Activated naive CD4-positive, alpha-beta T cell treated with anti-CD3 and anti-CD28 coated beads for 36 hours (primary cell): ENCODE results near the gene UST. TPM values are rescaled to one million over a fixed set of nuclear protein-coding genes. Genes with fewer than 3 reads are reported as not detected.
"Not testable (repeated sequence)": the region's sequence is repeated elsewhere in the genome, so short reads cannot be mapped to it uniquely, and the experiment has no call there.

Experiments
- CTCF ChIA-PET: fragments of 350-600 bp; sonication (Branson Sonifier 250); formaldehyde crosslinking; loops from one replicate; lab custom pipeline; 2021; ENCODE audit warnings: antibody characterized with exemption; lab: Charles Lee
- DNase-seq: peaks from one replicate; pipeline ENCODE4 v3.0.0-alpha.2; 2020
- H3K27ac Mint-ChIP-seq: one replicate; pipeline ENCODE4 v1.8.0; 2021; ENCODE audit warnings: mild to moderate bottlenecking, mixed read lengths
- H3K27me3 Mint-ChIP-seq: one replicate; pipeline ENCODE4 v1.8.0; 2021; ENCODE audit warnings: low read depth, mixed read lengths
- H3K36me3 Mint-ChIP-seq: one replicate; pipeline ENCODE4 v1.8.0; 2021; ENCODE audit warnings: low read depth, mixed read lengths
- H3K4me1 Mint-ChIP-seq: one replicate; pipeline ENCODE4 v1.8.0; 2021; ENCODE audit warnings: low read depth, mixed read lengths
- H3K4me3 Mint-ChIP-seq: one replicate; pipeline ENCODE4 v1.8.0; 2021; ENCODE audit warnings: mild to moderate bottlenecking, moderate library complexity, mixed read lengths
- H3K9me3 Mint-ChIP-seq: one replicate; pipeline ENCODE4 v1.8.0; 2021; ENCODE audit warnings: mixed read lengths
- intact Hi-C: fragments of 100-400 bp; cut with micrococcal nuclease; formaldehyde crosslinking; loops from one replicate; pipeline ENCODE4 v1.15.1; 2023
- total RNA-seq, 2 experiments: library from RNA; stranded (reverse); gene quantifications; one replicate each; pipeline ENCODE4 v1.2.3, GENCODE V29; 2021

The UST gene
- total RNA-seq, 2 experiments from 2014 or later, result 0.20 to 0.74 TPM

DNA sequence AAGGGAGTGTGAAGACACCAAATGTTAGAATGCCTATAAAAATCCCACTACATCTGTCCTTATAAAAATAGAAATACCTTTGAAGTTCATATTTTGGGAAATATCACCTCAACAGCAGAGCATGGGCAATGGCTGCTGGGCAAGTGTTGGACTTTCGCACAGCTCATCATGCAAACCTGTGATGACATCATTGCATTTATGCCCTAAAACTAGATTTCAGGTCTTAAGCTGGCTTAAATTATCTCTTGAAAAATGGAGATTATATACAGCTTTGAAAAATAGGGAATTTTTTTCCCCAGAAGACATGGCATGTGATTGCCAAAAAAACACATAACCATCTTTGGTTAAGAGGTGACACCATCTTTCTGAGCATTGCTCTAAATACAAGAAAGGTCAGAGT, 197.8 kb downstream of the UST start:
- no peak overlapping the region for H3K27ac Mint-ChIP-seq
- CTCF ChIA-PET, result interaction anchor here (1.4 kb wide), 1 partner anchor 384 kb away, joined by 4 read pairs; no protein-coding TSS in a partner anchor
- H3K9me3 Mint-ChIP-seq, result no peaks in the 10 kb centered on the region
- no peaks in the 10 kb centered on the region for H3K36me3 Mint-ChIP-seq
- intact Hi-C loops, result no loop called here
- H3K27me3 Mint-ChIP-seq, result no peaks in the 10 kb centered on the region
- no peak overlapping the region for H3K4me3 Mint-ChIP-seq
- no peaks in the 10 kb centered on the region for H3K4me1 Mint-ChIP-seq
- DNase-seq, result no peak

DNA sequence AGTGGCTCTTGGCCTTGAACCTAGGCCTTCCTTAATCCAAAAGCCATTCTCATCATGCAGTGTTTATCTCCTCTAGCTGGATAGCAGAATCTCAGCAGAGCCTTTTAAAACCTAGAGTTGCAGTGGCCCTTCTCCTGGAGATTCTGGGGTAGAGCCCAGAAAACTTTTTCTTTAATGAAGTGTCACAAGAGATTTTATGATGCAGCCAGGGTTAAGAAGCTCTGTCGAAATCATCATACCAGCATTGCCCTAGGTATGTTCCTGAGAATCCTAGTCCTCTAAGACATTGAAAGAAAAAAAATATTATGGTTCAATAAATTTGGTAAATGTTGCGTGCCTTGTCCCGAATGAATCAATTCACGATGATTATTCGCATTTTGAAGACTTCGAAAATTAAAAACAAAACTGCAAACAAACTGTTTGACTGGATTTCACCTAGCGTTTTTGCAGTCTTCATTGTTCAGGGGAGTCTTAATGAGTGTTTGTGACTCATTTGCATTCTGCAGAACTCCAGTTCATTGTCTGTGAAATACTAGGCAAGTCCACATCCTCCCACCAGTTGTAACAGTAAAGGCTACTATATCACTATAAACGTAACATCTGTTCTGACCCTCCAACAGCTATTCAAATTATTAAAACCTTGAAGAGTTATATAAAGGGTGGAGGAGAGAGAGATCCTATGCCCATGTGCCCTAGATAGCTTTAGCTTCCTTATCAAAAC, 198.6 kb downstream of the UST start:
- H3K4me1 Mint-ChIP-seq, result no peaks in the 10 kb centered on the region
- no peak overlapping the region for H3K27ac Mint-ChIP-seq
- DNase-seq, result no peak
- H3K4me3 Mint-ChIP-seq, result no peak overlapping the region
- H3K27me3 Mint-ChIP-seq, result no peaks in the 10 kb centered on the region
- H3K9me3 Mint-ChIP-seq, result no peaks in the 10 kb centered on the region
- intact Hi-C loops, result no loop called here
- CTCF ChIA-PET, result interaction anchor here (0.6 to 1.4 kb wide), 4 partner anchors 18 to 385 kb away, joined by 3 to 4 read pairs (median 3); no protein-coding TSS in a partner anchor
- H3K36me3 Mint-ChIP-seq, result no peaks in the 10 kb centered on the region

DNA sequence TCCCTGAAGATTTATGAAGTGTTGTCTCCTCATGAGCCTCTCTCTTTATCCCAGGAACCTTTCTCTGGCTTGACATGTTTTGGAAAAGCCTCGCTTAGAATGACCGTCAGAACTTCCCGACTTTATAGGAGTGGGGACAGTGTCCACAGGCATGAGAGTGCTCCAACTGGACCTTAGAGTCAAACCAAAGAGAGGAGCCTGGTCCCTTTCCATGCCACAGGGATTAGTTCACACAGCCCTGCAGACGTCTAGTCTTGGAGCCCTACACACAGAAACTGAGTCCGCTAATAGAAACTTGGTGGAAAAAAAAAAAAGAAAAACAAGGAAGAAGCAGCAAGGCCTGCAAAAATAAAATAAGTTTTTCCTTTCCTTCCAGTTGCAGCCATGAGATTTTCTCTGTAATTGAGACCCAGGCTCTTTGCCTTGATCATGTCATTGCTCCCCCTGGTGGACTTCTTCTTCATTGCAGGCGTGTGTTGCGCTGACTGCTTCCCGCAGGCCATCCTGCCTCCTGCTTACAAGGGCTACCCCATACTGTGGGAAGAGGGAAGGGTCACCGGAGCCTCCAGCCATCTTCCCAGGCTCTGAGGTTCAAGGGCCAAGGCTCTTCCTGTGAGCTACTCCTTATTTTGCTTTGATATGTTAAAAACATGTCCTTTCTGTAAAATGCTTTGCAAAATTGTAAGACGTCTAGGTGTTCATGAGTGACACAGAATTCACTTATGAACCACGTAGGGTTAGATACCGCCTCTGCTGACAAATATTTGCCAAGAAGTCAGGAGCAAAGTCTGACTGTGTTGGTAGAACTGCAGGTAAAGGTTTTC, 201.0 kb downstream of the UST start:
- intact Hi-C loops, result loop anchor here (1.0 to 2.0 kb wide), 4 partner anchors 202 to 485 kb away; no protein-coding TSS in a partner anchor
- no peaks in the 10 kb centered on the region for H3K36me3 Mint-ChIP-seq
- no peaks in the 10 kb centered on the region for H3K9me3 Mint-ChIP-seq
- CTCF ChIA-PET, result interaction anchor here (0.6 to 2.5 kb wide), 7 partner anchors 9 to 1703 kb away, joined by 3 to 10 read pairs (median 3); no protein-coding TSS in a partner anchor
- H3K27me3 Mint-ChIP-seq, result peaks cover 2% of the 10 kb centered on the region
- no peak overlapping the region for H3K27ac Mint-ChIP-seq
- no peaks in the 10 kb centered on the region for H3K4me1 Mint-ChIP-seq
- H3K4me3 Mint-ChIP-seq, result no peak overlapping the region
- peak; percentile 89 for DNase-seq

DNA sequence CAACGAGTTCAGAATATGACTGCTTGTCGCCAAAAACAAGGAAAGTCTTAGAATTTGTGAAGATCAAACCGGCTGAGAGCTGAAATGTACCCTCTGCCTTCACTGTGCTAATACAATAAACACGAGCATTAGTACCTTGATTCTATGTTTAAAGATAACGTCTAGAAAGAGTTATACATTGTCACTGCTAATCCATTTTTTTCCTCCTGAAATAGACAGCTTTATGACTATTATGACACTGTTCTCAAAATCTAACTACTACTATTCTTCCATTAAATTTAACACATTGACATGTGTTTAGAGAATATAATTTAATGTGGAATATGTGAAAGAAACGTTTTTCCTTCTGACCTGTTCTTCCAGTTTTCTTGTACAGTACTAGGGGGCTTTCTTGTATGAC, 204.8 kb downstream of the UST start:
- Mint-ChIP-seq H3K4me3 (no peak overlapping the region), H3K27me3 (peaks cover 2% of the 10 kb centered on the region), H3K9me3 (no peaks in the 10 kb centered on the region), H3K27ac (no peak overlapping the region), H3K36me3 (no peaks in the 10 kb centered on the region), H3K4me1 (no peaks in the 10 kb centered on the region)
- CTCF ChIA-PET, result no interaction called here
- intact Hi-C loops, result no loop called here
- DNase-seq, result no peak

DNA sequence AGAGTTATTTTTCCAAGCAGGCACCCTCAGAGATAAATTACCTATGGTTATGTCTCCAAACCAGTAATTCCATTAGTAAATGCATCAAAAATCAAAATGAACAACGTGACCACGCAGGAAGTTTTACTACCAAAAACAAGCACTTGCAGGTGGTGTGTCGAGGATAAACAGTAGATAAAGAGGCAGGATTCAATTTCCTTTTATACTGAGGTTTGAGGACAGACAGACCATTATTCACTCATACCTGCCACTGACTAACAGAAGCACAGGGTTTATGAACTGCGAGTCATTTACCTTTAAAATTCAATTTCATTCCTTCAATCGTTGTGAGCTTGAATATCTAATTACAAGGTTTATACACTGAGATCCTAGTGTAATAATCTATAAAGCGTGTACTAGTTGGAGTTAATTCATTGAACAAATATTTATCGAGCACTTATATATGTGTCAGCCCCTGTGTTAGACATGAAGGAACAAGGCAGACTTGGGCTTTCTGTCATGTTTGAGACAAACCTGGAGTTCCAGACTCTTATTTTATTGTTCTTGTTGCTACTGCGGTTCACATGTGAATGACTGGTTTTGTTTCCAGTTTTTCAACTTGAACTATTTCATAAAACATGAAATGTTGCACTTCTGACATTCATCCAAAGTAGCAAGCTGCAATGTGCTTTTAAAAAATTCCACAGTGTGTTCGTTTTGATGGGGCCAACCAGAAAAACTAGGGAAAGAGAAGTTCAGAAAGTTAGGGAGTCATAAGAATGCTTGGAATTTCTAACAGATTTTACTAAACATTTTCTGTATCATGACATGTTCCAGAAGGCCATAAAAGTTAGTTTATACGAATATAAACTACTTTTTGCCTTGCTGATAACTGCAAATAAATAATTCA, 205.6 kb downstream of the UST start:
- Mint-ChIP-seq H3K9me3 (no peaks in the 10 kb centered on the region), H3K27me3 (peaks cover 2% of the 10 kb centered on the region), H3K4me3 (no peak overlapping the region), H3K27ac (no peak overlapping the region), H3K36me3 (no peaks in the 10 kb centered on the region), H3K4me1 (no peaks in the 10 kb centered on the region)
- no peak for DNase-seq
- intact Hi-C loops, result no loop called here
- CTCF ChIA-PET, result no interaction called here

DNA sequence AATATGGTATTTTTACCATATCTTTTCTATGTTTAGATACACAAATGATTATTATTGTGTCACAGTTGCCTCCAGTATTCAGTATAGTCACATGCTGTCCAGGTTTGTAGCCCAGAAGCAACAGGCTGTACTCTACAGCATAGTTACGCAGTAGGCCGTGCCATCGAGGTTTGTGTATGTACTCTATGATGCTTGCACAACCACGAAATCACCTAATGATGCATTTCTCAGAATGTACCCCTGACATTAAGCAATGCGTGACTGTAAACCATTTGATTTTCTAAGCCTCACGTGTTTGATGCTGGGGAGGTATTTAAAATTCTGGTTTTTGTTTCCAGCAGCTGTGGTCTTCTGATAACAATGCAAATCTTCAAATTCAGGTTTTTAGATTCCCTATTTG, 207.6 kb downstream of the UST start:
- Mint-ChIP-seq H3K27me3 (peaks cover 2% of the 10 kb centered on the region), H3K27ac (no peak overlapping the region), H3K4me1 (no peaks in the 10 kb centered on the region), H3K36me3 (no peaks in the 10 kb centered on the region), H3K9me3 (no peaks in the 10 kb centered on the region), H3K4me3 (no peak overlapping the region)
- intact Hi-C loops, result no loop called here
- CTCF ChIA-PET, result interaction anchor here (0.7 kb wide), 1 partner anchor 13 kb away, joined by 3 read pairs; no protein-coding TSS in a partner anchor
- DNase-seq, result no peak

DNA sequence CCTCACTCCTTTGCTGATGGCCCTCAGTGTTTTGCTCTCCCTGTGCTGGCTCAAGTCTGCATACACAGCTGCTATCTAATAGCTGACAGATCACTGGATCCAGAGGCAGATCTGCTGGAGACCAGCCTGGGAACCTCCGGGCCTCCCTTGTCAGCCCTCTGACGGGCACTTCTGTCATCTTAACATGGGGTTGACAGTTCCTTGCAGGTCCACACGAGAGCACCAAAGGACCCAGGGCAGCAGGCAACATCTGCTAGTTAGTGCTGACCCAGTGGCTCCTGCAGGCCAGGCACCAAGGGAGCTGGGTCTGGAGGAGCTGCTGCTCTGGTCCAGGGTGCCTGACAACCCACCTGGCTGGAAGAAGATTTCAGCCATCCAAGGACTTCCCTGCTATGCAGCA, 208.1 kb downstream of the UST start:
- Mint-ChIP-seq H3K9me3 (no peaks in the 10 kb centered on the region), H3K36me3 (no peaks in the 10 kb centered on the region), H3K27me3 (peaks cover 2% of the 10 kb centered on the region), H3K4me1 (no peaks in the 10 kb centered on the region), H3K27ac (no peak overlapping the region), H3K4me3 (no peak overlapping the region)
- intact Hi-C loops, result no loop called here
- DNase-seq, result no peak
- CTCF ChIA-PET, result no interaction called here

DNA sequence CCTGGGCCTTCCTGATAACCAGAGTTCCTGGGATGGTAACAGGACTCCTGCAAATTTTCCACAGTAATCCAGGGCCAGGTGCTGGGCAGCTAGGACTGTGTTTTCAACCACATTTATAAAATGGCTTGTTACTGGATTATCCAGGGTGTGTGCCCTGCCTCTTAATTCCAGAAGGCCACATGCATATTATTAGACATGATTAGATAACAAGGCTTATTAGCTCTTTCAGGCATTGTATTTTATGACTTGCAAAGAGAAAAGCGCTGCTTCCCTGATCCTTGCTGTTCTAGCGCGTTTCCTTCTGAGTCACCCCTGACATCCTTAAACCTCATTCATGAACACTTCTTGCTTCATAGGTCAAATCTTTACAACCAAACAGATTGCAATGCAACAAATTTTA, 208.6 kb downstream of the UST start:
- peaks cover 2% of the 10 kb centered on the region for H3K27me3 Mint-ChIP-seq
- H3K4me1 Mint-ChIP-seq, result no peaks in the 10 kb centered on the region
- H3K9me3 Mint-ChIP-seq, result no peaks in the 10 kb centered on the region
- H3K36me3 Mint-ChIP-seq, result no peaks in the 10 kb centered on the region
- no peak for DNase-seq
- no peak overlapping the region for H3K27ac Mint-ChIP-seq
- CTCF ChIA-PET, result interaction anchor here (1.4 kb wide), 1 partner anchor 395 kb away, joined by 3 read pairs; no protein-coding TSS in a partner anchor
- intact Hi-C loops, result no loop called here
- H3K4me3 Mint-ChIP-seq, result no peak overlapping the region

DNA sequence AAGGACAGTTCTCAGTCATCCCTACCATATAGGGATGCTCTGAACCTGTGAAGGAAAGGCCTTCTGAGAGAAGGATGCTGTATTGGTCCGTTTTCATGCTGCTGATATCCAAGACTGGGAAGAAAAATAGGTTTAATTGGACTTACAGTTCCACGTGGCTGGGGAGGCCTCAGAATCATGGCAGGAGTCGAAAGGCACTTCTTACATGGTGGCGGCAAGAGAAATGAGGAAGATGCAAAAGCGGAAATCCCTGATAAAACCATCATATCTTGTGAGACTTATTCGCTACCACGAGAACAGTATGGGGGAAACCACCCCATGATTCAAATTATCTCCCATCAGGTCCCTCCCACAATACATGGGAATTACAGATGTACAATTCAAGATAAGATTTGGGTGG, 209.3 kb downstream of the UST start:
- H3K36me3 Mint-ChIP-seq, H3K9me3 Mint-ChIP-seq, H3K27me3 Mint-ChIP-seq, H3K4me1 Mint-ChIP-seq, intact Hi-C loops, H3K27ac Mint-ChIP-seq, H3K4me3 Mint-ChIP-seq, DNase-seq: not testable (repeated sequence)
- CTCF ChIA-PET, result interaction anchor here (1.4 kb wide), 1 partner anchor 396 kb away, joined by 3 read pairs; no protein-coding TSS in a partner anchor

DNA sequence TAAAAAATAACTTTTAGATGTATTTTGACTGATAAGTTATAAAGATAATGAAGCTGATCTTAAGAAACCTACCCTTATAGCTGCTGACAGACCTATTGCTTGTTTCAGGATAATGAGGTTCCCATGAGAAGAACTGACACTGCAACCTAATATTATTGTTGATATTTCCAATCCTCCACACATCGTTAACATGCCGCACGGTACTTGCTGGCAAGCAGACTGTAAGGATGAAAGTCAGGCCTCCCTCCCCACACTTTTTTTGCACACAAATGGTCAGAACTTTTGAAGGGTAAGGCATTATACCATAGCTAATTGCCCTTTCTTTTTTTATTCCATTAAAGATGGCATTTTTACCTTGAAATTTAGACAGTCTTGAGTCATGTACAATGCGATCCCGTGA, 210.9 kb downstream of the UST start:
- no peak for DNase-seq
- intact Hi-C loops, result no loop called here

DNA sequence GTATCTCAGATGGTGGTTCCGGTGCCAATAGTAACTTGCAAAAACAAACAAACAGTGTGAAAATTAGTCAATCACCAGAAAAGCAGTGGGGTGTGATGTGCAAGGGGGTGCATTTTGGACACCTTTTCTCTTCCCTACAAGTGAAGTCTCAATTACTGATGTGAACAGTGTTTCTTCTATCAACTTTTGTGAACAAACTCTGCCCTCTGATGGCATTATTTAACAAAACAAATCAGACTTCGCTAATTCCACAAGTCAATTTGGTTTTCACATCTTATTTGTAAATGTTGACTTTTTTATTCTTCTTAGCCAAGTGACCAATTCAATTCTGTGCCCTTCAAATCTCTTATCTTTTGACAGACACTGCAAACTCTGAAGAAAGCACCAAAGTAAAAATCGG, 212.2 kb downstream of the UST start:
- CTCF ChIA-PET, result no interaction called here
- intact Hi-C loops, result no loop called here
- H3K4me3 Mint-ChIP-seq, result no peak overlapping the region
- no peaks in the 10 kb centered on the region for H3K4me1 Mint-ChIP-seq
- no peaks in the 10 kb centered on the region for H3K9me3 Mint-ChIP-seq
- H3K27me3 Mint-ChIP-seq, result no peaks in the 10 kb centered on the region
- no peak overlapping the region for H3K27ac Mint-ChIP-seq
- no peaks in the 10 kb centered on the region for H3K36me3 Mint-ChIP-seq
- DNase-seq, result no peak

More for the DNA sequence above, 210.9 kb downstream of the UST start:
- Mint-ChIP-seq H3K27me3 (no peaks in the 10 kb centered on the region), H3K4me1 (no peaks in the 10 kb centered on the region), H3K9me3 (no peaks in the 10 kb centered on the region), H3K36me3 (no peaks in the 10 kb centered on the region), H3K4me3 (no peak overlapping the region), H3K27ac (no peak overlapping the region)
- CTCF ChIA-PET, result interaction anchor here (1.1 kb wide), 1 partner anchor 27 kb away, joined by 3 read pairs; no protein-coding TSS in a partner anchor

DNA sequence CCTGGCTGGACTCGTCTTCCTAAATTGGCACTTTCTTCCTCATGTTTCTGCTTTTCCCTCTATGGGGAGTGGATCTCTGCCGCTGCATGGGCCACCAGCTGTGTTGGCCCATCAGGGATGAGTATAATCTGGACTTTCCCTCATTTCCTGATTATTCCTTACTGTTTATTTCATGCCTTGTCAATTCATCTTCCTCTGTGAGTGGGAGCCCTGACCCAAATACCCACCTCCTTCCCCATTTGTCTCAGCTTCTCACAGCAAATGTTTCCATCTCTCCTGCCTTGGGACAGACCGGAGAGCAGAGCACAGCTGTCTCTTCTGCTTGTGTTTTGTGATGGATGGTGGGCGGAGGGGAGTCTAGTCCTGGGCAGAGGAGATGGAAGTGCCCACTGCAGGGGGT, 212.7 kb downstream of the UST start:
- Mint-ChIP-seq H3K4me1 (no peaks in the 10 kb centered on the region), H3K4me3 (no peak overlapping the region), H3K9me3 (no peaks in the 10 kb centered on the region), H3K36me3 (no peaks in the 10 kb centered on the region), H3K27me3 (no peaks in the 10 kb centered on the region), H3K27ac (no peak overlapping the region)
- intact Hi-C loops, result no loop called here
- DNase-seq, result no peak
- CTCF ChIA-PET, result no interaction called here
